Activated CD4-positive, alpha-beta memory T cell treated with anti-CD3 and anti-CD28 coated beads, Interleukin-2, amount 10 ng/mL, durations not matched to agents 7 days and 5 days (primary cell): Measurements from ENCODE around the gene NANOGP8. TPM values are rescaled to one million over a fixed set of nuclear protein-coding genes. Genes with fewer than 3 reads are reported as not detected.

Experiments
- CTCF ChIA-PET: fragments of 350-600 bp; sonication (Branson Sonifier 250); formaldehyde crosslinking; loops from one replicate; lab custom pipeline; 2021; ENCODE audit warnings: antibody characterized with exemption, inconsistent platforms; lab: Charles Lee
- POLR2A ChIA-PET: fragments of 350-600 bp; sonication (Branson Sonifier 250); formaldehyde crosslinking; loops from one replicate; lab custom pipeline; 2021; ENCODE audit warnings: antibody characterized with exemption; lab: Charles Lee
- DNase-seq: peaks from one replicate; pipeline ENCODE4 v3.0.0-alpha.2; 2020
- H3K27ac Mint-ChIP-seq: one replicate; pipeline ENCODE4 v1.8.0; 2021; ENCODE audit warnings: mild to moderate bottlenecking, mixed read lengths
- H3K27me3 Mint-ChIP-seq: one replicate; pipeline ENCODE4 v1.8.0; 2021; ENCODE audit warnings: mixed read lengths
- H3K36me3 Mint-ChIP-seq: one replicate; pipeline ENCODE4 v1.8.0; 2021; ENCODE audit warnings: low read depth, mixed read lengths
- H3K4me1 Mint-ChIP-seq: one replicate; pipeline ENCODE4 v1.8.0; 2021; ENCODE audit warnings: mixed read lengths
- H3K4me3 Mint-ChIP-seq: one replicate; pipeline ENCODE4 v1.8.0; 2021; ENCODE audit warnings: mild to moderate bottlenecking, mixed read lengths
- H3K9me3 Mint-ChIP-seq: one replicate; pipeline ENCODE4 v1.8.0; 2021; ENCODE audit warnings: mixed read lengths
- total RNA-seq, 2 experiments: library from RNA; stranded (reverse); gene quantifications; one replicate each; pipeline ENCODE4 v1.2.3, GENCODE V29; 2021

Gene NANOGP8
- total RNA-seq, 2 experiments from 2014 or later, result not detected

- Mint-ChIP-seq H3K9me3 (no peaks in the 10 kb centered on the region), H3K27me3 (peaks cover 4% of the 10 kb centered on the region), H3K36me3 (no peaks in the 10 kb centered on the region), H3K4me3 (no peak overlapping the region), H3K27ac (no peak overlapping the region), H3K4me1 (no peaks in the 10 kb centered on the region)
- ChIA-PET POLR2A (no interaction called here), CTCF (interaction anchor here (0.7 kb wide), 1 partner anchor 9 kb away, joined by 3 read pairs; no protein-coding TSS in a partner anchor)
- DNase-seq, result no peak
Measured at GRCh38 chr15:35111861-35112260, 26.8 kb upstream of the NANOGP8 start.

GRCh38 chr15:35108453-35108852 lies 23.4 kb upstream of the NANOGP8 start:
- DNase-seq, result no peak
- H3K27me3 Mint-ChIP-seq, result peaks cover 4% of the 10 kb centered on the region
- ChIA-PET POLR2A (no interaction called here), CTCF (no interaction called here)
- no peaks in the 10 kb centered on the region for H3K36me3 Mint-ChIP-seq
- H3K9me3 Mint-ChIP-seq, result no peaks in the 10 kb centered on the region
- H3K4me3 Mint-ChIP-seq, result no peak overlapping the region
- no peak overlapping the region for H3K27ac Mint-ChIP-seq
- H3K4me1 Mint-ChIP-seq, result no peaks in the 10 kb centered on the region

DNA sequence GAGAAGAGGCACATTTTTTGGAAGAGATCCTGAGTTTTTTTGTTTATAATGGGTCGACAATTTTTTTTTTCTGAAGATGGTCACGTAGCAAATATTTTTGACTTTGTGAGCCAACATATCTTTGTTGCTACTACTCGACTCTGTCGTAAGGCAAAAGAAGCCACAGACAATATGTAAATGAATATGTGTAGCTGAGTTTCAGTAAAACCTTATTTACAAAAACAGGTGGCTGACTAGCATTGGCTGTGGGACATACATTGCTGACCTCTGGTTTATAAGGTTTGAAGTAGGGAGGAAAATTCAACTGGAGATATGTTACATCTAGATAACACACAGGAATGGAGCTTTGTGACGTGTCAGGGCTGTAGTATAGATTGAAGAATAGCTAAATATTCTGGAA lies 22.5 kb upstream of the NANOGP8 start:
- Mint-ChIP-seq H3K4me3 (no peak overlapping the region), H3K36me3 (no peaks in the 10 kb centered on the region), H3K4me1 (no peaks in the 10 kb centered on the region), H3K27me3 (no peaks in the 10 kb centered on the region), H3K9me3 (no peaks in the 10 kb centered on the region), H3K27ac (no peak overlapping the region)
- DNase-seq, result no peak
- POLR2A ChIA-PET, result no interaction called here
- CTCF ChIA-PET, result no interaction called here

GRCh38 chr15:35107122-35107521 lies 22.0 kb upstream of the NANOGP8 start:
- ChIA-PET POLR2A (no interaction called here), CTCF (no interaction called here)
- Mint-ChIP-seq H3K27ac (no peak overlapping the region), H3K4me1 (no peaks in the 10 kb centered on the region), H3K9me3 (no peaks in the 10 kb centered on the region), H3K4me3 (no peak overlapping the region), H3K36me3 (no peaks in the 10 kb centered on the region), H3K27me3 (no peaks in the 10 kb centered on the region)
- DNase-seq, result no peak

- Mint-ChIP-seq H3K27me3 (no peaks in the 10 kb centered on the region), H3K27ac (no peak overlapping the region), H3K9me3 (no peaks in the 10 kb centered on the region), H3K4me1 (no peaks in the 10 kb centered on the region), H3K4me3 (no peak overlapping the region), H3K36me3 (no peaks in the 10 kb centered on the region)
- no peak for DNase-seq
- POLR2A ChIA-PET, result no interaction called here
- CTCF ChIA-PET, result no interaction called here
Measured at GRCh38 chr15:35104526-35105147, 19.5 kb upstream of the NANOGP8 start.

GRCh38 chr15:35102186-35102585 lies 17.1 kb upstream of the NANOGP8 start:
- no peak for DNase-seq
- Mint-ChIP-seq H3K9me3 (no peaks in the 10 kb centered on the region), H3K4me1 (no peaks in the 10 kb centered on the region), H3K36me3 (no peaks in the 10 kb centered on the region), H3K4me3 (no peak overlapping the region), H3K27ac (no peak overlapping the region), H3K27me3 (no peaks in the 10 kb centered on the region)
- CTCF ChIA-PET, result no interaction called here
- POLR2A ChIA-PET, result no interaction called here

- POLR2A ChIA-PET, result no interaction called here
- H3K4me1 Mint-ChIP-seq, result no peaks in the 10 kb centered on the region
- CTCF ChIA-PET, result no interaction called here
- no peak overlapping the region for H3K4me3 Mint-ChIP-seq
- no peaks in the 10 kb centered on the region for H3K27me3 Mint-ChIP-seq
- no peaks in the 10 kb centered on the region for H3K9me3 Mint-ChIP-seq
- no peak for DNase-seq
- H3K36me3 Mint-ChIP-seq, result no peaks in the 10 kb centered on the region
- H3K27ac Mint-ChIP-seq, result no peak overlapping the region
Measured at GRCh38 chr15:35101335-35101734, 16.2 kb upstream of the NANOGP8 start.

DNA sequence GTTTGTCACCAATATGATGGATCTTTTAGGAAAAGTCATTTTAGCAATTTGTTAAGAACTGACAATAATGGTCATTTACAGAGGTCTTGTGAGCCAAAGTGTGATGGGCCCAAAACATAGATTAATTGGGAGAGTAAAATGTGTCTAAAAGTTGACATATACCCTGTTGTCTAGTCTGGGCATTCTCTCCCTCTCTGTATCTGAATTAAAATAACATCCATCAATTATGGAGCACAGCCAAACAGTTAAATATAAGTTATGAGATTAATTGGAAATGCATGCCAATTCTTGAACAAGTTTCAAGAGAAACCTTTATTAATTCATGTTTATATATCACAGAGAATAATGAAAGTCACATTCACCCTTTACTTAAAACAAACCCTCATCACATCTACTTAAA lies 13.6 kb upstream of the NANOGP8 start:
- ChIA-PET CTCF (no interaction called here), POLR2A (no interaction called here)
- H3K4me3 Mint-ChIP-seq, result no peak overlapping the region
- H3K27me3 Mint-ChIP-seq, result no peaks in the 10 kb centered on the region
- no peak overlapping the region for H3K27ac Mint-ChIP-seq
- H3K9me3 Mint-ChIP-seq, result no peaks in the 10 kb centered on the region
- H3K4me1 Mint-ChIP-seq, result no peaks in the 10 kb centered on the region
- no peaks in the 10 kb centered on the region for H3K36me3 Mint-ChIP-seq
- DNase-seq, result no peak

- H3K9me3 Mint-ChIP-seq, result no peaks in the 10 kb centered on the region
- H3K4me3 Mint-ChIP-seq, result no peak overlapping the region
- H3K27ac Mint-ChIP-seq, result no peak overlapping the region
- DNase-seq, result no peak
- POLR2A ChIA-PET, result no interaction called here
- CTCF ChIA-PET, result no interaction called here
- H3K27me3 Mint-ChIP-seq, result no peaks in the 10 kb centered on the region
- H3K4me1 Mint-ChIP-seq, result no peaks in the 10 kb centered on the region
- H3K36me3 Mint-ChIP-seq, result no peaks in the 10 kb centered on the region
Measured at GRCh38 chr15:35095941-35096340, 10.8 kb upstream of the NANOGP8 start.

GRCh38 chr15:35092846-35093245 lies 7.8 kb upstream of the NANOGP8 start:
- H3K9me3 Mint-ChIP-seq, result no peaks in the 10 kb centered on the region
- H3K27me3 Mint-ChIP-seq, result no peaks in the 10 kb centered on the region
- H3K4me3 Mint-ChIP-seq, result no peak overlapping the region
- no peaks in the 10 kb centered on the region for H3K4me1 Mint-ChIP-seq
- no peak overlapping the region for H3K27ac Mint-ChIP-seq
- CTCF ChIA-PET, result no interaction called here
- no peak for DNase-seq
- POLR2A ChIA-PET, result no interaction called here
- H3K36me3 Mint-ChIP-seq, result no peaks in the 10 kb centered on the region

DNA sequence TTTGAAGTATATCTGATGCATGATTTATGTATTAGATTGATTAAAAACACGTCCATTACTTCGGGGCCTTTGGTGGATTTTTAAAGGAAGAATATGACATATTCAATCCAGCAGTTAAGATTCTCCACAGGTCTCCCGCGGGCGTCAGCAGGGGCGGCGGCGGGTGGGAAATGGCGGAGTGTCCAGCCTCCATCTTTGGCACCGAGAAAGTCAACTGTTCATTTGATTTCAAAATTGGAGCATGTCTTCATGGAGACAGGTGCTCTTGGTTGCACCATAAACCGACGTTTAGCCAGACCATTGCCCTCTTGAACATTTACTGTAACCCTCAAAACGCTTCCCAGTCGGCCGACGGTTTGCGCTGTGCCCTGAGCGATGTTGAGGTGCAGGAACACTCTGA lies 7.2 kb upstream of the NANOGP8 start:
- no peak overlapping the region for H3K27ac Mint-ChIP-seq
- POLR2A ChIA-PET, result no interaction called here
- H3K4me3 Mint-ChIP-seq, result no peak overlapping the region
- H3K36me3 Mint-ChIP-seq, result no peaks in the 10 kb centered on the region
- no peaks in the 10 kb centered on the region for H3K4me1 Mint-ChIP-seq
- DNase-seq, result no peak
- H3K9me3 Mint-ChIP-seq, result no peaks in the 10 kb centered on the region
- no peaks in the 10 kb centered on the region for H3K27me3 Mint-ChIP-seq
- CTCF ChIA-PET, result no interaction called here

DNA sequence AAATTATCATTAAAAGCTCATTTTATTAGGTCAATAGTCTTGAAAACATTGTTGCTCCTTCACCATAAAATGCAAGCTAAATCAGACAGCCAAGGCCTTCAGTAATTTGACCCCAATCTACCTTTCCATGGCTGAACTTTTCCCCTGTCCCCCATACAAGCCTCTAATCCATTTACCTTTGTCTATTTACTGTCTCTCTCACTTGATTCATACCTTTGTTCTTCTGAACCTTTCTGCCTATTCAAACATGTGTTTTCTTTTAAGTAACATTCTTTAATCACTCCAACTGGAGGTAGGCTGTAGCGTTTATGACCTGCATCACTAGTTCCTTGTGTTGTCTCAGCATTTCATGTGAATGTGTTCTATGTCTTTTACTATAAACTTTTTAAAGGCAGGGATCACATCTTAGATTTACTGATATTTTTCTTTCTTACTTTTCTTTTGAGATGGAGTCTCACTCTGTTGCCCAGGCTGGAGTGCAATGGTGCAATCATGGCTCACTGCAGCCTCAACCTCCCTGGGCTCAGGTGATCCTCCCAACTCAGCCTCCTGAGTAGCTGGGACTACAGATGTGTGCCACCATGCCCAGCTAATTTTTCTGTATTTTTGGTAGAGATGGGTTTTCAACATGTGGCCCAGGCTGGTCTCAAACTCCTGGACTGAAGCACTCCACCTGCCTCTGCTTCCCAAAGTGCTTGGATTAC lies 5.2 kb upstream of the NANOGP8 start:
- ChIA-PET CTCF (interaction anchor here (3.4 kb wide), 1 partner anchor 12 kb away, joined by 8 read pairs; no protein-coding TSS in a partner anchor), POLR2A (no interaction called here)
- Mint-ChIP-seq H3K27me3 (no peaks in the 10 kb centered on the region), H3K4me1 (no peaks in the 10 kb centered on the region), H3K9me3 (no peaks in the 10 kb centered on the region), H3K4me3 (no peak overlapping the region), H3K27ac (no peak overlapping the region), H3K36me3 (no peaks in the 10 kb centered on the region)
- no peak for DNase-seq

GRCh38 chr15:35089551-35089950 lies 4.5 kb upstream of the NANOGP8 start:
- DNase-seq, result no peak
- no peaks in the 10 kb centered on the region for H3K36me3 Mint-ChIP-seq
- H3K27ac Mint-ChIP-seq, result no peak overlapping the region

DNA sequence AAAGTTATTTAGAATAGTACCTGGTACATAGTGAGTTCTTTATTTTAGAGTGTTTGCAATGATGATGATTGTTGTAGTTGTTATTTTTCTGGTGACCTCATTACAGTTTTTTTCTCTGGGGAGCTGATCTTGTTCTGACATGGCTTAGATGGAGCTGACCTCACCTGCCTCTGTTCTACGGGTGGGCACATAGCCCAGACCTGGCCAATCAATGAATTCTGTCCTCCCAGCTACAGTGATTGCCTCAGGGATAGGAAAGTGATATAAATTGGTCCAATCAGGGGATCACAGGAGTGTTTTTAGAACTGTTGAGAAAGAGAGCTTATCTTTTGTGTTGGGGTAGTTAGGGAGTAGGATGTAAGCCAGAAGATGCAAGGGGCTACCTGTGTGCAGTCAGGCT lies 3.2 kb upstream of the NANOGP8 start:
- H3K36me3 Mint-ChIP-seq, result no peaks in the 10 kb centered on the region
- H3K4me1 Mint-ChIP-seq, result no peaks in the 10 kb centered on the region
- CTCF ChIA-PET, result interaction anchor here (3.4 kb wide), 1 partner anchor 10 kb away, joined by 8 read pairs; no protein-coding TSS in a partner anchor
- no peak overlapping the region for H3K27ac Mint-ChIP-seq
- H3K27me3 Mint-ChIP-seq, result no peaks in the 10 kb centered on the region
- no peak for DNase-seq
- no peak overlapping the region for H3K4me3 Mint-ChIP-seq
- H3K9me3 Mint-ChIP-seq, result no peaks in the 10 kb centered on the region
- POLR2A ChIA-PET, result no interaction called here

More at GRCh38 chr15:35089551-35089950, 4.5 kb upstream of the NANOGP8 start:
- H3K4me1 Mint-ChIP-seq, result no peaks in the 10 kb centered on the region
- POLR2A ChIA-PET, result no interaction called here
- CTCF ChIA-PET, result interaction anchor here (3.4 kb wide), 1 partner anchor 11 kb away, joined by 8 read pairs; no protein-coding TSS in a partner anchor
- H3K9me3 Mint-ChIP-seq, result no peaks in the 10 kb centered on the region
- no peaks in the 10 kb centered on the region for H3K27me3 Mint-ChIP-seq
- no peak overlapping the region for H3K4me3 Mint-ChIP-seq
